Tibial artery (tissue), 4 donors: Measurements from ENCODE around the gene HGS.

Experiments used
- DNase-seq, 2 donors: peaks; one replicate each; pipeline ENCODE4 v3.0.0-alpha.2; 2019
- H3K27ac ChIP-seq, 2 donors: fragments of 200-600 bp; sonication (generic) in 1 of 2; 1 replicate in 1 of 2; 2 replicates in 1 of 2; pipeline ENCODE4 v1.5.1; 2018 to 2019; ENCODE audit warnings: mild to moderate bottlenecking in 1 of 2
- H3K27me3 ChIP-seq, 2 donors: fragments of 200-600 bp; sonication (generic) in 1 of 2; one replicate each; pipeline versions ENCODE4 v1.5.1 to v1.6.0; 2016 to 2019
- H3K36me3 ChIP-seq, 3 donors: fragments of 200-600 bp; sonication (generic) in 2 of 3; one replicate each; pipeline ENCODE4 v1.5.1; 2016 to 2019; ENCODE audit warnings: mild to moderate bottlenecking in 2 of 3
- H3K4me1 ChIP-seq, 4 donors: fragments of 200-600 bp; sonication (generic) in 2 of 4; 1 replicate in 3 of 4; 2 replicates in 1 of 4; pipeline ENCODE4 v1.5.1; 2016 to 2019
- H3K4me3 ChIP-seq, 2 donors: fragments of 200-600 bp; sonication (generic) in 1 of 2; 1 replicate in 1 of 2; 2 replicates in 1 of 2; pipeline ENCODE4 v1.5.1; 2018 to 2019; ENCODE audit warnings: mild to moderate bottlenecking in 2 of 2
- H3K9me3 ChIP-seq, 3 donors: fragments of 200-600 bp; sonication (generic) in 1 of 3; one replicate each; pipeline ENCODE4 v1.5.1; 2016 to 2019
- CTCF ChIP-seq, 2 experiments: fragments of 200-600 bp in 1 of 2; fragments of 450-650 bp in 1 of 2; IDR thresholded peaks; one replicate each; pipeline ENCODE4 v1.5.1; 2017 to 2019; ENCODE audit warnings: antibody characterized with exemption in 2 of 2, mild to moderate bottlenecking in 1 of 2, moderate library complexity in 1 of 2
- intact Hi-C: fragments of 100-400 bp; cut with DNase I; formaldehyde crosslinking; loops from one replicate; pipeline ENCODE4 v1.15.0; 2023; ENCODE audit warnings: low total_unique reads

HGS gene

GRCh38 chr17:81683584-81684441 lies at the start of gene HGS, which contains the start of gene ARL16:
Gene HGS, plus strand, starts transcription at chr17:81684011. Its CDS starts 56 bp downstream, at chr17:81684067.
Gene ARL16, minus strand, starts transcription at chr17:81683797. Its CDS starts 44 bp downstream, at chr17:81683753.
- H3K27ac ChIP-seq = peak within 1 kb of the TSS; percentile 83 to 85
- DNase-seq = peak; percentile 98 to 99
- peaks cover 27 to 52% (median 37%) of the 10 kb centered on the region in 3 donors for H3K36me3 ChIP-seq
- intact Hi-C loops = no loop called here
- H3K4me3 ChIP-seq = peak within 1 kb of the TSS; percentile 92 to 100
- no peaks in the 10 kb centered on the region for H3K27me3 ChIP-seq
- TF ChIP-seq CTCF (IDR thresholded peaks at IDR 0.05) = no peak
- peaks cover 0 to 46% (median 31%) of the 10 kb centered on the region in 4 donors for H3K4me1 ChIP-seq
- H3K9me3 ChIP-seq = no peaks in the 10 kb centered on the region

GRCh38 chr17:81635431-81635830 lies 48.4 kb upstream of the HGS start:
- Histone ChIP-seq H3K27me3 (no peaks in the 10 kb centered on the region), H3K4me3 (peak overlapping the region; percentile 79 to 89), H3K27ac (no peak overlapping the region), H3K4me1 (peaks cover 0 to 41% (median 28%) of the 10 kb centered on the region in 4 donors), H3K9me3 (no peaks in the 10 kb centered on the region), H3K36me3 (peaks cover 0 to 10% (median 0%) of the 10 kb centered on the region in 3 donors)
- no peak for TF ChIP-seq CTCF (IDR thresholded peaks at IDR 0.05)
- intact Hi-C loops = no loop called here
- DNase-seq = no peak

GRCh38 chr17:81635973-81636504 lies 47.8 kb upstream of the HGS start:
- H3K4me1 ChIP-seq = peaks cover 0 to 41% (median 28%) of the 10 kb centered on the region in 4 donors
- DNase-seq = no peak
- TF ChIP-seq CTCF (IDR thresholded peaks at IDR 0.05) = no peak
- peaks cover 0 to 15% (median 0%) of the 10 kb centered on the region in 3 donors for H3K36me3 ChIP-seq
- H3K4me3 ChIP-seq = peak overlapping the region; percentile 79 to 89
- H3K27ac ChIP-seq = peak overlapping the region; percentile 86 to 87
- intact Hi-C loops = loop anchor here (2.0 kb wide), 1 partner anchor 31 kb away; the partner anchor contains the start of genes CCDC137 and OXLD1
- no peaks in the 10 kb centered on the region for H3K27me3 ChIP-seq
- no peaks in the 10 kb centered on the region for H3K9me3 ChIP-seq

GRCh38 chr17:81636505-81637288 lies 47.1 kb upstream of the HGS start, which contains the start of the genes NPLOC4 and TSPAN10:
Gene NPLOC4, minus strand, starts transcription at chr17:81637112. Its CDS starts 182 bp downstream, at chr17:81636930.
Gene TSPAN10, plus strand, starts transcription at chr17:81637196. Its CDS starts 5,217 bp downstream, at chr17:81642413.
- DNase-seq = peak; percentile 78 to 91
- intact Hi-C loops = loop anchor here (2.0 kb wide), 1 partner anchor 30 kb away; the partner anchor contains the start of genes CCDC137 and OXLD1

More at GRCh38 chr17:81636505-81637288, 47.1 kb upstream of the HGS start, which contains the start of the genes NPLOC4 and TSPAN10:
- Histone ChIP-seq H3K36me3 (peaks cover 0 to 13% (median 0%) of the 10 kb centered on the region in 3 donors), H3K27me3 (no peaks in the 10 kb centered on the region), H3K4me1 (peaks cover 0 to 41% (median 28%) of the 10 kb centered on the region in 4 donors), H3K4me3 (peak within 1 kb of the TSS; percentile 79 to 89), H3K9me3 (no peaks in the 10 kb centered on the region), H3K27ac (peak within 1 kb of the TSS; percentile 86 to 87)
- TF ChIP-seq CTCF (IDR thresholded peaks at IDR 0.05) = no peak
